CD14-positive monocyte (primary cell): Measurements from ENCODE around the gene ARL13B. TPM values are rescaled to one million over a fixed set of nuclear protein-coding genes. Genes with fewer than 3 reads are reported as not detected.
"Not testable (repeated sequence)": the region's sequence is repeated elsewhere in the genome, so short reads cannot be mapped to it uniquely, and the experiment has no call there.

ENCODE experiments used
- DNase-seq, 3 donors: peaks; one replicate each; pipeline ENCODE4 v3.0.0-alpha.2; 2011 to 2022
- H2AFZ ChIP-seq: 2 replicates; pipeline ENCODE4 v1.6.0; 2012; ENCODE audit warnings: mild to moderate bottlenecking, low read depth, low read length, inconsistent platforms; ENCODE audit not compliant: insufficient read depth, poor library complexity, severe bottlenecking
- H3K27ac ChIP-seq, 2 donors: 1 replicate in 1 of 2; 2 replicates in 1 of 2; pipeline ENCODE4 v1.5.1; 2012 to 2013; ENCODE audit warnings: low read length in 2 of 2, control low read depth in 1 of 2, inconsistent platforms in 1 of 2, low read depth in 1 of 2, mild to moderate bottlenecking in 1 of 2
- H3K27me3 ChIP-seq, 2 donors: one replicate each; pipeline versions ENCODE4 v1.6.0 to v1.6.1; 2011 to 2013; ENCODE audit warnings: low read length in 2 of 2; ENCODE audit not compliant: control insufficient read depth in 2 of 2, insufficient read depth in 2 of 2
- H3K36me3 ChIP-seq, 2 donors: replicated peaks in 1 of 2; 1 replicate in 1 of 2; 2 replicates in 1 of 2; pipeline versions ENCODE4 v1.5.1 to v1.6.1; 2012 to 2013; ENCODE audit warnings: low read length in 2 of 2, control low read depth in 1 of 2, inconsistent platforms in 1 of 2, mild to moderate bottlenecking in 1 of 2; ENCODE audit not compliant: insufficient read depth in 2 of 2, control insufficient read depth in 1 of 2
- H3K4me1 ChIP-seq, 2 donors: 1 replicate in 1 of 2; 2 replicates in 1 of 2; pipeline versions ENCODE4 v1.5.1 to v1.6.1; 2012 to 2013; ENCODE audit warnings: low read length in 2 of 2, control low read depth in 1 of 2, inconsistent platforms in 1 of 2, mild to moderate bottlenecking in 1 of 2, moderate library complexity in 1 of 2; ENCODE audit not compliant: insufficient read depth in 2 of 2, control insufficient read depth in 1 of 2
- H3K4me2 ChIP-seq: replicated peaks from 2 replicates; pipeline ENCODE3; 2012; ENCODE audit warnings: low read length, moderate library complexity, mild to moderate bottlenecking; ENCODE audit not compliant: poor library complexity, severe bottlenecking; ENCODE audit errors: extremely low read depth
- H3K4me3 ChIP-seq, 3 experiments: fragments of 200-600 bp in 1 of 3; sonication (generic) in 1 of 3; replicated peaks in 1 of 3; 1 replicate in 2 of 3; 2 replicates in 1 of 3; pipeline ENCODE4 v1.5.1; 2011 to 2013; ENCODE audit warnings: low read length in 3 of 3, mild to moderate bottlenecking in 3 of 3, control low read depth in 2 of 3, low read depth in 2 of 3, inconsistent platforms in 1 of 3, moderate library complexity in 1 of 3
- H3K79me2 ChIP-seq: 2 replicates; pipeline ENCODE4 v1.6.0; 2012; ENCODE audit warnings: mild to moderate bottlenecking, control low read depth, inconsistent platforms, low read length, moderate library complexity; ENCODE audit not compliant: insufficient read depth
- H3K9ac ChIP-seq: 2 replicates; pipeline ENCODE4 v1.6.0; 2017; ENCODE audit warnings: low read length, mild to moderate bottlenecking; ENCODE audit not compliant: insufficient read depth, poor library complexity, severe bottlenecking
- H3K9me3 ChIP-seq, 2 donors: replicated peaks in 1 of 2; 1 replicate in 1 of 2; 2 replicates in 1 of 2; pipeline versions ENCODE4 v1.5.1 to v1.6.1; 2012 to 2013; ENCODE audit warnings: low read length in 2 of 2, control low read depth in 1 of 2; ENCODE audit not compliant: control insufficient read depth in 1 of 2, insufficient read depth in 1 of 2
- H4K20me1 ChIP-seq: 2 replicates; pipeline ENCODE4 v1.6.0; 2012; ENCODE audit warnings: mild to moderate bottlenecking, low read length, control low read depth, moderate library complexity; ENCODE audit not compliant: insufficient read depth
- H3K27ac Mint-ChIP-seq, 7 donors: one replicate each; pipeline ENCODE4 v1.8.0; 2020; ENCODE audit warnings: mild to moderate bottlenecking in 7 of 7, mixed read lengths in 7 of 7, moderate library complexity in 6 of 7, inconsistent platforms in 2 of 7
- H3K27me3 Mint-ChIP-seq, 3 donors: one replicate each; pipeline ENCODE4 v1.8.0; 2021 to 2022; ENCODE audit warnings: low read depth in 3 of 3, mild to moderate bottlenecking in 3 of 3, mixed read lengths in 3 of 3, moderate library complexity in 3 of 3, inconsistent platforms in 1 of 3
- H3K36me3 Mint-ChIP-seq, 2 donors: one replicate each; pipeline ENCODE4 v1.8.0; 2020; ENCODE audit warnings: mixed read lengths in 2 of 2, inconsistent platforms in 1 of 2, mild to moderate bottlenecking in 1 of 2
- H3K4me1 Mint-ChIP-seq: one replicate; pipeline ENCODE4 v1.8.0; 2020; ENCODE audit warnings: mild to moderate bottlenecking, mixed read lengths
- H3K4me3 Mint-ChIP-seq, 2 donors: one replicate each; pipeline ENCODE4 v1.8.0; 2020; ENCODE audit warnings: mild to moderate bottlenecking in 2 of 2, mixed read lengths in 2 of 2, moderate library complexity in 1 of 2
- H3K9me3 Mint-ChIP-seq, 7 donors: one replicate each; pipeline ENCODE4 v1.8.0; 2020 to 2022; ENCODE audit warnings: mixed read lengths in 7 of 7, mild to moderate bottlenecking in 6 of 7, moderate library complexity in 6 of 7, inconsistent platforms in 2 of 7
- CTCF ChIP-seq: fragments of 200-600 bp; IDR thresholded peaks from one replicate; pipeline ENCODE4 v1.8.0; 2022; ENCODE audit warnings: antibody characterized with exemption, mild to moderate bottlenecking
- WGBS: methylation state at CpG from one replicate; pipeline ENCODE4 v1.1.5; 2013; ENCODE audit warnings: missing lambda C conversion rate; ENCODE audit not compliant: insufficient coverage; 5-methylcytosine and 5-hydroxymethylcytosine counted together
- intact Hi-C, 2 donors: fragments of 100-400 bp; cut with micrococcal nuclease; formaldehyde crosslinking; loops; one replicate each; pipeline versions ENCODE4 v1.15.0 to v1.15.1; 2023
- polyA plus RNA-seq, 3 donors: library from polyadenylated mRNA; depleted of rRNA in 1 of 3; unstranded in 2 of 3; stranded (reverse) in 1 of 3; fragments of 300-500 nt in 2 of 3; fragments of >200 nt in 1 of 3; fragmentation: Illumina TruSeq in 2 of 3; gene quantifications; 1 replicate in 2 of 3; 2 replicates in 1 of 3; pipeline ENCODE4 v1.2.3, GENCODE V29; 2012 to 2021

ARL13B gene
- polyA plus RNA-seq, 3 donors, result 0.97 to 3.8 (median 3.0) TPM

- H3K36me3 Mint-ChIP-seq, result no peaks in the 10 kb centered on the region
Measured at GRCh38 chr3:93961489-93961888, 18.5 kb upstream of the ARL13B start.

GRCh38 chr3:93962798-93963197 lies 17.2 kb upstream of the ARL13B start:
- DNase-seq, result no peak
- Mint-ChIP-seq H3K9me3 (peaks cover 6 to 15% (median 11%) of the 10 kb centered on the region in 7 donors), H3K27ac (no peak overlapping the region), H3K4me1 (no peaks in the 10 kb centered on the region), H3K4me3 (no peak overlapping the region), H3K36me3 (no peaks in the 10 kb centered on the region), H3K27me3 (peaks cover 0 to 3% (median 0%) of the 10 kb centered on the region in 3 donors)
- Histone ChIP-seq H3K9me3 (peaks cover 0 to 15% of the 10 kb centered on the region in 2 donors), H3K27ac (no peak overlapping the region), H3K9ac (no peak overlapping the region), H2AFZ (no peak overlapping the region), H3K4me2 (no peak overlapping the region), H3K79me2 (no peaks in the 10 kb centered on the region), H3K27me3 (no peaks in the 10 kb centered on the region), H3K4me1 (no peaks in the 10 kb centered on the region), H4K20me1 (no peaks in the 10 kb centered on the region), H3K36me3 (no peaks in the 10 kb centered on the region), H3K4me3 (no peak overlapping the region)
- WGBS, result 75% methylated on average over 2 of the region's 3 CpGs
- TF ChIP-seq CTCF, result no peak
- intact Hi-C loops, result no loop called here

More at GRCh38 chr3:93961489-93961888, 18.5 kb upstream of the ARL13B start:
- H3K9me3 ChIP-seq, result peaks cover 0 to 15% of the 10 kb centered on the region in 2 donors
- H3K36me3 ChIP-seq, result no peaks in the 10 kb centered on the region
- no peaks in the 10 kb centered on the region for H3K27me3 ChIP-seq
- Mint-ChIP-seq H3K4me3 (no peak overlapping the region), H3K27ac (no peak overlapping the region), H3K27me3 (peaks cover 0 to 3% (median 0%) of the 10 kb centered on the region in 3 donors), H3K4me1 (no peaks in the 10 kb centered on the region), H3K9me3 (peaks cover 6 to 16% (median 9%) of the 10 kb centered on the region in 7 donors)
- no peaks in the 10 kb centered on the region for H3K79me2 ChIP-seq
- DNase-seq, result no peak
- intact Hi-C loops, result no loop called here
- no peak overlapping the region for H3K27ac ChIP-seq
- no peak overlapping the region for H3K9ac ChIP-seq
- no CpG with 5 or more reads among the region's 1 CpG for WGBS
- H3K4me2 ChIP-seq, result no peak overlapping the region
- H3K4me3 ChIP-seq, result no peak overlapping the region
- H3K4me1 ChIP-seq, result no peaks in the 10 kb centered on the region
- H4K20me1 ChIP-seq, result no peaks in the 10 kb centered on the region
- H2AFZ ChIP-seq, result no peak overlapping the region
- TF ChIP-seq CTCF, result no peak

DNA sequence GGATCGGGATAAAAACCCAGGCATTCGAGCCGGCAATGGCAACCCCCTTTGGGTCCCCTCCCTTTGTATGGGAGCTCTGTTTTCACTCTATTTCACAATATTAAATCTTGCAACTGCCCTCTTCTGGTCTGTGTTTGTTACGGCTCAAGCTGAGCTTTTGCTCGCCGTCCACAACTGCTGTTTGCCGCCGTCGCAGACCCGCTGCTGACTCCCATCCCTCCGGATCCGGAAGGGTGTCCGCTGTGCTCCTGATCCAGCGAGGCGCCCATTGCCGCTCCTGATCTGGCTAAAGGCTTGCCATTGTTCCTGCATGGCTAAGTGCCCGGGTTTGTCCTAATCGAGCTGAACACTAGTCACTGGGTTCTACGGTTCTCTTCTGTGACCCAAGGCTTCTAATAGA lies 14.8 kb upstream of the ARL13B start:
- peaks cover 6 to 15% (median 10%) of the 10 kb centered on the region in 7 donors for H3K9me3 Mint-ChIP-seq
- H2AFZ ChIP-seq, H4K20me1 ChIP-seq, DNase-seq, H3K4me1 Mint-ChIP-seq, H3K4me3 Mint-ChIP-seq, H3K36me3 ChIP-seq, intact Hi-C loops, H3K4me2 ChIP-seq, H3K27me3 ChIP-seq, H3K27ac ChIP-seq, H3K27me3 Mint-ChIP-seq, H3K79me2 ChIP-seq, H3K4me3 ChIP-seq, H3K4me1 ChIP-seq, H3K9ac ChIP-seq, H3K27ac Mint-ChIP-seq, H3K36me3 Mint-ChIP-seq: not testable (repeated sequence)
- peaks cover 0 to 15% of the 10 kb centered on the region in 2 donors for H3K9me3 ChIP-seq
- WGBS, result 95% methylated on average over 19 of the region's 19 CpGs
